ENCODE results near the gene TRIM22.
"Not testable (repeated sequence)": the region's sequence is repeated elsewhere in the genome, so short reads cannot be mapped to it uniquely, and the experiment has no call there.

TRIM22 gene

GRCh38 chr11:5691238-5691963 lies 1.8 kb downstream of the TRIM22 start:
- not testable (repeated sequence) for DNase-seq

GRCh38 chr11:5691964-5692361 lies 2.4 kb downstream of the TRIM22 start:
- no peak for DNase-seq

DNA sequence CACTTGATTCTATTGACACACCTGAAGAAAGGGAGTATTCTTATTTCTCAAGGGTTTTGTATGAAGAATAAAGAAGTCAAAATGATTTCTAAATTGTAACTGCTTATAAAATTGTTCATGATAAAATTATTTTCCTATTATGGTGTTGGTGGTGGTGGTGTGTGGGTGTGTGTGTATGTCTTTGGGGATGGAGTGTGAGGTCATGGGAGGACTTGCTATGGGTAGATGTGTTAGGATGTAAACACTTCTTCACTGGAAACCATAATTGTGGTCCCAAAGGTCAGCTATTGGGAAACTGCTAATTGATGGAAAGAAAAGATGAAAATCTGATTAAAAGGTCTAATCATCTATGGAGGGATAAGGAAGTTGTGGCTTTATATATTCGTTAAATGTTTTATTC lies 5.1 kb downstream of the TRIM22 start:
- no peak for DNase-seq

DNA sequence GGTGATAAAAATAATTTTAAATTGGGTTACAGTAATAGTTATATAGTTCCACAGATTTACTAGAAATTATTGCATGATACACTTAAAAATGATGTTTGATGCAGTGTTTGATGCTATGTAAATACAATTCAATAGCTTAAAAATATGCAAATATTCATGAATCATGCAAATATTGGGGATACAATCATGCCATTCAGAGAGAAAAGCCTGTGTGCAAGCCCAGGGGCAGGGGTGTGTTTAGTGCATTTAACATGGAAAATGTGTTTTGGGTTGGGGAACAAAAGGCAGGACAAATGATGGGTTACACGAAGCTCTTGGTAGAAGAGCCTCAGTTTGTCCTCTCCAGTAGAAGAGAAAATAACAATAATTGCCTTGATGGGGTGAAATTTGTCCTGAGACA lies 6.0 kb downstream of the TRIM22 start:
- DNase-seq = no peak

GRCh38 chr11:5696210-5696609 lies 6.6 kb downstream of the TRIM22 start:
- no peak for DNase-seq

GRCh38 chr11:5698281-5698680 lies 8.7 kb downstream of the TRIM22 start:
- no peak for DNase-seq

DNA sequence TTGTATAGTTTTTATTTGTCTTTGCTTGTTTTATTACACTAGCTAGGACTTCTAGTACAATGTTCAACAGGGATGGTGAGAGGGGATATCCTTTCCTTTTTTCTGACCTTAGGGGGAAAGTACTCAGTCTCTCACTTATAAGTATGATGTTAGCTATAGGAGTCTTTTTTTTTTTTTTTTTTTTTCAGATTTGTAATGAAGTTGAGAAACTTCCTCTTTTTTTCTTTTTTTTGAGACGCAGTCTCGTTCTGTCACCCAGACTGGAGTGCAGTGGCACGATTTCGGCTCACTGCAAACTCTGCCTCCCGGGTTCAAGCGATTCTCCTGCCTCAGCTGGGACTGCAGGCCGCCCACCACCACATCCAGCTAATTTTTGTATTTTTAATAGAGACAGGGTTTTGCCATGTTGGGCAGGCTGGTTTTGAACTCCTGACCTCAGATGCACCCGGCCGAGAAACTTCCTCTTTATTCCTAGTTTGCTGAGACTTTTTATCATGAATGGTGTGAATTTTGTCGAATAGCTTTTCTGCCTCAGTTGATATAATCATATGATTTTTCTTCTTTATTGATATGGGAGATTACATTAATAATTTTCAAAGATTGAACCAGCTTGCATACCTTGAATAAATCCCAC lies 10.9 kb downstream of the TRIM22 start:
- DNase-seq = no peak

- no peak for DNase-seq
Observed at GRCh38 chr11:5701055-5701577, 11.5 kb downstream of the TRIM22 start.

DNA sequence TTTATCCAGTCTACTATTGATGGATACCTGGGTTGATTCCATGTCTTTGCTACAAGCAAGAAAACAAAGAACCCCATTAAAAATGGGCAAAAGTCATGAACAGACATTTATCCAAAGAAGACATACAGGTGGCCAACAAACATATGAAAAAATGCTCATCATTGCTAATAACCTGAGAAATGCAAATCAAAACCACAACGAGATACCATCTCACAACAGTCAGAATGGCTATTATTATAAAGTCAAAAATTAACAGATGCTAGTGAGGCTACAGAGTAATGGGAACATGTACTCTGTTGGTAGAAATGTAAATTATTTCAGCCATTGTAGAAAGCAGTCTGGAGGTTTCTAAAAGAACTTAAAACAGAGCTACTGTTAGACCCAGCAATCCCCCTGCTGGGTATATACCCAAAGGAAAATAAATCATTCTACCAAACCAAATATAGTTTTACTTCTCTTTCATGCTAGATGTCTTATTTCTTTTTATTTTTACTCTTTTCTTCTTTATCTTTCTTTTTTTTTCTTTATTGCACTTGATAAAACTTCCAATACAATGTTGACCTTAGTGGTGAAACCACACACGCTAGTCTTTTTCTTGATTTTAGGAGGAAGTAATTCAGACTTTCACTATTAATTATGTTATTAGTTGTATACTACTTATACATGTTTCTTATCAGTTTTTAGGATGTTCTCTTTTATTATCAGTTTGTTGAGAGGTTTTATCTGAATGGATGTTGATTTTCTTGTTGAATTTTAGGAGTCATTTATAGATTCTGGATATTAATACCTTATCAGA lies 14.3 kb downstream of the TRIM22 start:
- DNase-seq = no peak

GRCh38 chr11:5705688-5706087 lies 16.1 kb downstream of the TRIM22 start:
- DNase-seq = no peak

DNA sequence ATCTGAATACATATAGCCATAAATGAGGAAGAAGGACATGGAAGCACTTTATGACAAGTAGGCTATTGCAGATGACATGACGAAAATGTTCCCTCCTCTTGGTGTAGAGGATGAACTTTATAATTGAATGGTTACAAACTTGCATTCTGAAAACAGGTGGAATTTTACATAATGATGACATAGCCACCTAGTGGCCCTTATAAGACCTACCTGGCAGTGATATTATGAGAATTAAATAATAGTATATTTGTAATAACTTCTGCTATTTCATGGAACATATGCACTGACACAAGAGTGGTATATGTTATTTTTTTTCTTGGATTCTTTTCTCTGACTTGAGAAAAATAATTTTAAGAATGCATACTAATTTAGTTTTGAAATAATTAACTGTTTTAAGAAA lies 22.9 kb downstream of the TRIM22 start:
- peak in 1 of 2 donors; percentile 16 for DNase-seq

DNA sequence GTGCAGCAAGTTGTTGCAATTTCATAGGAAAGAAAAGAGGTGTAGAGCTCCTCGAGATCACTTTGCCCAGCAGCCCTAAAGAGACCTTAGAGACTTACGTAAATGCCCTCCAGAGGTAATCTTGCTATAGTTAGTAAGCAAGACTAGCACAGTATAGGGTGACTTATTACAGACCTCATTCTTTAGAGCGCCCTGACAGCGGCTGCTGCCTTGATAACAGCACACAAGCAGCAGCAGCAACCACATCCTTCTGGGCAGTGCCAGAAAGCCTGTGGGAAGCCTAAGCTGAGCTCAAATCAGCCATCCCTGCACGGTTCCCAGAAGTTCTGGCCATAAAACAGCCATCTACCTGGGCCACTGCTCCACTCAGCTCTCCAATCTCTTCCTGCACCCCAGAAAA lies 24.1 kb downstream of the TRIM22 start:
- DNase-seq = no peak

DNA sequence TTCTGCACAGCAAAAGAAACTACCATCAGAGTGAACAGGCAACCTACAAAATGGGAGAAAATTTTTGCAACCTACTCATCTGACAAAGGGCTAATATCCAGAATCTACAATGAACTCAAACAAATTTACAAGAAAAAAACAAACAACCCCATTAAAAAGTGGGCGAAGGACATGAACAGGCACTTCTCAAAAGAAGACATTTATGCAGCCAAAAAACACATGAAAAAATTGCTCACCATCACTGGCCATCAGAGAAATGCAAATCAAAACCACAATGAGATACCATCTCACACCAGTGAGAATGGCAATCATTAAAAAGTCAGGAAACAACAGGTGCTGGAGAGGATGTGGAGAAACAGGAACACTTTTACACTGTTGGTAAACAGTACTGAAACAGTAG lies 26.9 kb downstream of the TRIM22 start:
- not testable (repeated sequence) for DNase-seq

GRCh38 chr11:5719703-5720495 lies 30.3 kb downstream of the TRIM22 start:
- DNase-seq = no peak

- no peak for DNase-seq
Observed at GRCh38 chr11:5722622-5723021, 33.0 kb downstream of the TRIM22 start.

GRCh38 chr11:5726351-5726750 lies 36.8 kb downstream of the TRIM22 start:
- no peak for DNase-seq

DNA sequence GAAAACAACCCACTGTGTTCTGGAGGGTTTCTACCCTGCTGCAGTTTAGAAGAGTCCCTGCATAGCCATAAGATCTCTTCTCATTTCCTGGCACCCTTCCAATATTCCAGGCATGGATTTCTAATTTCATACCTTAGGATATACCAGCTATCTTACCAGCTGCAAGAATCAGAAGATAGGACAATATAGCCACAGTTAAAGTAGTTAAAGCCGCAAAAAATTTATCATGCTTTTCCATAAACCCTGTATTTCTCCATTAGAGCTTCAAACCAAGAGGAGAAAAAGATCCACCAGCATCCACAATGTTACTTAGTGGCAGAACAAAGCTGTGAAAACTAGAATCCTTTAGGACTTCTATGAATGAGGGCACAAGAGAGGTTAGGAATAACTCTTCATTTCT lies 38.1 kb downstream of the TRIM22 start:
- DNase-seq = no peak

GRCh38 chr11:5736396-5736795 lies 46.8 kb downstream of the TRIM22 start, which contains the start of gene OR56B1:
Gene OR56B1 (plus strand): TSS chr11:5736448. CDS start chr11:5736517, 69 bp downstream.
- no peak for DNase-seq

GRCh38 chr11:5737091-5737490 lies 47.5 kb downstream of the TRIM22 start:
- DNase-seq = no peak

GRCh38 chr11:5737670-5738392 lies 48.2 kb downstream of the TRIM22 start:
- DNase-seq = no peak

- DNase-seq = no peak
Observed at GRCh38 chr11:5738431-5738830, 48.8 kb downstream of the TRIM22 start.

DNA sequence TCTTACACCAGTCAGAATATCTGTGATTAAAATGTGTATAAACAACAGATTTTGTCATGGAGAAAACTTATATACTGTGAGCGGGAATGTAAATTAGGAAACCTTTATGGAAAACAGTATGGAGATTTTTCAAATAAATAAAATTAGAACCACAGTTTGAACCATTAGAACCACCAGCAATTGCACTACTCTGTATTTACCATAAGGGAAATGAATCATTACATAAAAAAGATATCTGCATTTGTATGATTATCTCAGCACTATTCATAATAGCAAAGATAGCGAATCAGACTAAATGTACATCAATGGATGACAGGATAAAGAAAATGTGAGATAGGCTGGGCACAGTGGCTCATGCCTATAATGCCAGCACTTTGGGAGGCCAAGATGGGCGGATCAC lies 57.0 kb downstream of the TRIM22 start:
- no peak for DNase-seq
